GM12891 (cell line): ENCODE measurements around the gene MED27.

Experiments used
- DNase-seq: peaks from one replicate; pipeline ENCODE4 v3.0.0; 2011; ENCODE audit warnings: low spot score; ENCODE audit not compliant: insufficient read length
- FAIRE-seq: peaks from 2 replicates; lab custom pipeline; 2011; peaks lifted over from hg19 to GRCh38; lab: Jason Lieb, UNC
- PAX5 ChIP-seq: IDR thresholded peaks from 2 replicates; pipeline ENCODE4 v1.6.1; 2011; ENCODE audit warnings: low read length, moderate library complexity, mild to moderate bottlenecking; ENCODE audit not compliant: insufficient read depth, severe bottlenecking
- POLR2A ChIP-seq: IDR thresholded peaks from 2 replicates; pipeline ENCODE4 v1.6.1; 2011; ENCODE audit warnings: low read depth, low read length, control low read depth
- POLR2AphosphoS5 ChIP-seq: IDR thresholded peaks from 2 replicates; pipeline ENCODE4 v1.6.1; 2011; ENCODE audit warnings: low read depth, low read length, control low read depth
- POU2F2 ChIP-seq: IDR thresholded peaks from 2 replicates; pipeline ENCODE4 v1.6.1; 2011; ENCODE audit warnings: low read depth, mild to moderate bottlenecking, control low read depth, low read length, moderate library complexity
- SPI1 ChIP-seq: IDR thresholded peaks from 2 replicates; pipeline ENCODE4 v1.6.1; 2011; ENCODE audit warnings: low read depth, low read length, control low read depth
- TAF1 ChIP-seq: IDR thresholded peaks from 2 replicates; pipeline ENCODE4 v1.6.1; 2011; ENCODE audit warnings: low read depth, low read length, control low read depth

Gene MED27

DNA sequence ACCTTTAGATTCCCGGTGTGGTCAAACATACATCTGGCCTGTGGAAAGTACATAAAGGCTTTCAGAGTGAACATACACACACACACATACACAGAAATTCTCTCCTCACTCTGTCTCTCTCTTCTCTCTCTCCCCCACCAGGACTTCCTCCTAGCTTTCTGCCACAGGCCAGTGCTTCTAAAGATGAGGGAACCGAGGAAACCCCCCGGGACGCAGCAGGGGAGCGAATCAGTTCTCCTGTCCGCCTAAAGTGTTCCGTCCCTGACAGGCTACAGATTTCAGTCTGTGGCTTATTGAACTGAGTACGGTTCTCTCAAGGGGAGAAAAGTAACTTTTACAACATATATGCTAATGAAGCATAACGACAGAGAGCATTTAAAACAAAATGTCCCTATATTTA is 75.8 kb downstream of the MED27 start:
- TF ChIP-seq PAX5, result no peak
- no peak for TF ChIP-seq TAF1
- TF ChIP-seq SPI1, result no peak
- TF ChIP-seq POLR2A, result no peak
- TF ChIP-seq POLR2AphosphoS5, result no peak
- TF ChIP-seq POU2F2, result no peak
- no peak for FAIRE-seq
- DNase-seq, result no peak

DNA sequence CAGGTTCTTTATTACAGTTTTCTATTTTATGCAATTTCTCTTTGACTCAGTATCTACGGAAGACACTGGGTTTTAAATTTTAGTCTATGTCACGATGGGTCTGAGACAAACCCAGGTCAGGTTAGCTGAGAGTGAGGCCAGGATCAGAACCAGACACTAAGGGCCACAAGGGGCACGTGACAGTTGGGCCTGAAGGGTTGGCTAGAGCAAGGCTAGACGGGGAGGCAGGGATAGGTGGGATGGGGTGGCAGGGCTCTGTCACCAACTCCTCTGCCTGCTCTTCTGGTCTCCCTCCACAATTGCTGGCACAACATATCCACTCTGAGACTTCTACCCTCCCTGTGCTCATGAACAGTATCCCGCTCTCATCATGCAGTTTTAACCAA is 76.4 kb downstream of the MED27 start:
- DNase-seq, result no peak
- TF ChIP-seq POLR2AphosphoS5 (no peak), TAF1 (no peak), SPI1 (no peak), POU2F2 (no peak), POLR2A (no peak), PAX5 (no peak)
- no peak for FAIRE-seq

DNA sequence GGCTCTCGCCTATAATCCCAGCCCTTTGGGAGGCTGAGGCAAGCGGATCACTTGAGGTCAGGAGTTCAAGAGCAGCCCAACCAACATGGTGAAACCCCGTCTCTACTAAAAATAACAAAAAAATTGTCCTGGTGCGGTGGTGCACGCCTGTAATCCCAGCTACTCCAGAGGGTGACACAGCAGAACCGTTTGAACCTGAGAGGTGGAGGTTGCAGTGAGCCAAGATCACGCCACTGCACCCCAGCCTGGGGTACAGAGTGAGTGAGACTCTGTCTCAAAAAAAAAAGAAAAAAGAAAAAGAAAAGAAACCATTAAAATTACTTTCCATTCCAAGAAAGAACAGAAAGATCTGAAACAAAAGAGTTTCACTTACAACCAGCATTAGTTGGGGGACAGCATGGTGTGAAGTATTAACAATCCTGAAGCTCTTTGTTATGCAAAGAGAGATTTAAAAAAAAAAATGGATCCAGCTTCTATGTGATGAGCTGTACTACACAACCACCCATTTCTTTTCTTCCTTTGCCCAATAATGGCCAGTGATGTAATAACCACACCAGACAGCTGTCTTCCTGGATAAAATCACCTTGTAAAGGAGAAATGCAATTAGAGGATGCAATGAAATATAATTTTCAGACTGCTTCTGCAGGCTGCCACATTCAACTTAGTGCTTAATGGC is 76.9 kb downstream of the MED27 start:
- DNase-seq (no peak), FAIRE-seq (no peak)
- TF ChIP-seq POLR2A, result no peak
- no peak for TF ChIP-seq POLR2AphosphoS5
- no peak for TF ChIP-seq SPI1
- no peak for TF ChIP-seq PAX5

DNA sequence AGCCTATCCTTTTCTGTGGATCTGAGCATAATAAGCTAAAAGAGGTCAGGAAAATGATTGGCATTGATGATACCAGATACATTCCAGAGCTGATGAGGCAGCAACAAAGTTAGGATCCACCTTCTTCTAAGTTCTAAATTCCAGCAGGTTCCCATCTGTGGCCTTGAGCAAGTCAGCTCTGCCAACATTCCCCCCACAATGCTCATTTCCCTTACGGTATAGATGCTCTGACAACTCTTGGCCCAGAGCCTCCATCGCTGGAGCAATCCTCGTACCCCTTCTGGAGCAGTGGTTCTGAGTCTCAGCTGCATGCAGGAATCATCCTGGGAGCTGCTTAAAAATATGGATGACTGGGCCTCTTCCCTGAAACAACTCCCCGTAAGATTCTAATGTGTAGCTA is 78.1 kb downstream of the MED27 start:
- FAIRE-seq, result no peak
- DNase-seq, result no peak
- TF ChIP-seq POLR2AphosphoS5 (no peak), POU2F2 (no peak), PAX5 (no peak), POLR2A (no peak), TAF1 (no peak), SPI1 (no peak)

DNA sequence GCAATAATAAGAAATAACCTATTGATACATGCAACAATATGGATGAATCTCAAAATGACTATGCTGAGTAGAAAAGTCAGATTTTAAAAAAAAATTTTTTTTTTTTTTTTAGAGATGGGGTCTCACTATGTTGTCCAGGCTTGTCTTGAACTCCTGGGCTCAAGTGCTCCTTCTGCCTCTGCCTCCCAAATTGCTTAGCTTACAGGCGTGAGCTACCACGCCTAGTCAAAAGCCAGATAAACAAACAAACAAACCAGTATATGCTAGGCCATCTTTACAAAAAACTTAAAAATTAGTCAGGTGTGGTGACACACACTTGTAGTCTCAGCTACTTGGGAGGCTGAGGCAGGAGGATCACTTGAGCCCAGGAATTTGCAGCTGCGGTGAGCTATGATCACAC is 79.0 kb downstream of the MED27 start:
- DNase-seq (no peak), FAIRE-seq (no peak)
- no peak for TF ChIP-seq PAX5
- TF ChIP-seq SPI1, result no peak
- no peak for TF ChIP-seq POU2F2
- no peak for TF ChIP-seq POLR2A
- no peak for TF ChIP-seq POLR2AphosphoS5

DNA sequence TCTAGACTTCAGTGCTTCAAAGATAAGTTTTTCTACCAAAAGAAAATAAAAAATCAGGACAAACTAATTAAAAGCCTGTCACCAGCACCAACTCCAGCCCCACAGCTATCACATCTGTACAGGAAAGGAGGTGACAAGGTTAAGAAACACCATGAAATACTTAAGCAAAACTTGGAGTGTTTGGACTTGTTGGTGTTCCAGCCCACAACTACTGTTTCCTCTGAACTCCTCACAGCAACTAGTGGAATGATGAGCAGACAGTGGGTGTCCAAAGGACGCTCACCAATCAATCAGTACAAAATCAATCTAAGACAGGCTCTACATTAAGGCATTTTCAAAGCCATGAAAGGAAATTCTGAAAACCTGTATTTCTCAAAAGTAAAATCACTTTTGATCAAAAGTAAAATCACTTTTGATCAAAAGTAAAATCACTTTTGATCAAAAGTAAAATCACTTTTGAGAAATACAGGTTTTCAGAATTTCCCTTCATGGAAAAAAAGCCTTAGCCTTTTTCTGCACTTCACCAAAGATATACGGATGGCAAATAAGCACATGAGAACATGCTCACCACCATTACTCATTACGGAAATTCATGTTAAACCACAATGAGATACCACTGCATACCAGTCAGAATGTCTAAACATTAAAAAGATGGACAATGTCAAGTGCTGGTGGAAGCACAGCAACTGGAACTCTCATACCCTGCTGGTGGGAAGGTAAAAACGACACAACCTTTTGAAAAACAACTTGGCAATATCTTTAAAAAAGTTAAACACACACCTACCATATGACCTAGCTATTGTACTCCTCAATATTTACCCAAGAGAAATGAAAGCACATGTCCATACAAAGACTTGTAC is 79.7 kb downstream of the MED27 start:
- FAIRE-seq (no peak), DNase-seq (no peak)
- TF ChIP-seq POLR2A, result no peak
- TF ChIP-seq TAF1, result no peak
- no peak for TF ChIP-seq POLR2AphosphoS5
- TF ChIP-seq SPI1, result no peak
- no peak for TF ChIP-seq PAX5
- no peak for TF ChIP-seq POU2F2

DNA sequence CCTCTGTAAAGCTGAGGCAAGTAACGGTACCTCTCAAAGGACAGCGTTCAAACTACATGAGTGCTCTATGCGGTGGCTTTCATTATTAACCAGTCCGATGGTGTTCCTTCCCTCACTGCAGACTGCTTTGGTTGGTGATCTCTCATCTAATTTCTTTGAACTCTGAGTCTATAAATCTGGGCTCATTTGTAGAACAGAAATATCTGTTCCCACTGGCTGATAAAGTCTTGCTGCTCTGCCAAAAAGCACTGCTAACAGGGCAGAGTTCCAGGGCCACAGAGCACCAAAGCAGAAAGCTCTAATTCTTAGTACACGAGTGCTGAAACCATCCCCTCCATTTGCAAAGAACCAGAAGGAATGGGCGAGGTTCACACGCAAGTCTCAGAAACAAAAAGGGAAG is 81.9 kb downstream of the MED27 start:
- no peak for TF ChIP-seq TAF1
- no peak for TF ChIP-seq POLR2AphosphoS5
- no peak for TF ChIP-seq SPI1
- no peak for TF ChIP-seq POU2F2
- TF ChIP-seq POLR2A, result no peak
- TF ChIP-seq PAX5, result no peak
- DNase-seq (no peak), FAIRE-seq (no peak)

DNA sequence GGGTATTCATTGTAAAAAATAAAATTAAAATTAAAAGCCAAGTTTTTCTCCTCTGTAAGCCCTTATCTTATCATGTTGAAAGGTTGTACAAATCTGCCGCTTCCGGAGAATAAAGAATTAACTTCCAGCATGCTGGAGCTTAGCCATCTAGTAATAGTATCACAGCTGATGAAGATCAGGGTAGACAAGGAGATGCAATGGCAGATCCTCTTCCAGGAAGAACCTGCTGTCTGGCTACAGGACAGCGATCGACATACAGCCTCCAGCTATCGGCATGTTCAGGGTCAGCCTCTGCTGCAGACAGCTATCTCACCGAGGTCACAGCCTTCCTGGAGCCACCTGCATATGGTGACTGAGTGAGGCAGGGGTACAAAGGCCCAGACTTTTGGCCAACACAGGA is 82.6 kb downstream of the MED27 start:
- FAIRE-seq (no peak), DNase-seq (no peak)
- TF ChIP-seq SPI1 (no peak), POU2F2 (no peak), POLR2A (no peak), POLR2AphosphoS5 (no peak), PAX5 (no peak), TAF1 (no peak)

DNA sequence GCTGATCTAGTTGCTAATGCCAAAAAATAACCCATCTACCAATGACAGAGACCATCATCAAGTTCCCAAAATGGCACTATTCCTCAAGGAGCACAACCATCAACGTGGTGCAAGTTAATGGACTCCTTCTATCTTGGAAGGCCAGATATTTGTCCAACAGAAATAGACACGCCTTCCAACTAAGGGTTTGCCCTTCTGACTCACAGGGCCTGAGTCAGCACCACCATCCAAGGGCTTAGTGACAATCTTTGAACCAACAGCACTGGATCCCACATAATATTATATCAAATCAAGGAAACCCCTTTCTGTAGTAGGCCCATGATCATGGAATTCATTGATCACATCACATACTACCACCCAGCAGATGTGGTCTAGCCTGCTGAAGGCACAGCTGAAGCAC is 84.3 kb downstream of the MED27 start:
- DNase-seq, result no peak
- no peak for FAIRE-seq
- TF ChIP-seq POLR2A, result no peak
- TF ChIP-seq POU2F2, result no peak
- no peak for TF ChIP-seq TAF1

DNA sequence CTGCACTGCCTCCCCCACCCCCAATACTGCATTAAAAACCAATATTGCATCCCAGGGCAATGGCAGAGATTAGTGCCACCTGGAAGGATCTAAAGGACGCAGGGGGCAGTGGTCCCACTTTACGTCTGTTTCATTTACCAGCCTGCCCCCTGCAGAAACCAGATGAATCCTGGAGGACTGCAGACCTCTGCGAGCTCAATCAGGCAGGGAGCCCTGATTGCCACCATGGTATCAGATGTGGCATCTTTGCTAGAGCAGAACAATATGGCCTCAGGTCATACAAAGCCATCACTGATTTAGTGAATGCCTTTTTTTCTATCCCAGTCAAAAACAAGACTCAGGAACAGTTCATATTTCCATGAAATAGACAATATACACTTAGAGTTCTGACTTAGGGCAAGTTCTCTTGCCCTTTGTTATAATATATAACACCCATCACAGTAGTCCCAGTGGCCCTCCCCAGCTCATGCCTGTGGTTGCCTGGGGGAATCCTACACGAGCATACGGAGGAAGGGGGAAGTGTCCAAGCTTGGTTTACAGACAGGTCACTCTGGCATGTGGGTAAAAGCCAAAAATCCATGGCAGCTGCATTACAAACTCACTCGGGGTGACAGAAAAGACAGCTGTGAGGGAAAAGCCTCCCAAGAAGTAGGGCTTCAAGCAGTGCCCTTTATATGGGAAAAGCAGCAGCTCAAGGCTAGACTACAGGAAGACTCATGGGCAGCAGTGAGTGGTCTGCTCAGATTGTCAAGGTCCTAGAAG is 85.1 kb downstream of the MED27 start:
- no peak for TF ChIP-seq PAX5
- FAIRE-seq, result no peak
- DNase-seq, result no peak
